ENCODE results near the gene CARD9. TPM values are rescaled to one million over a fixed set of nuclear protein-coding genes. Genes with fewer than 3 reads are reported as not detected.
A peak's percentile ranks its signal among the peaks of the same experiment; 100 is the strongest.

Gene CARD9
- total and polyA plus RNA-seq, 2 of the 8 experiments (the other 6 are each of a cell fraction or from before 2014, with no cell fraction given), result 0.15 to 1.1 TPM

- Histone ChIP-seq H2BK20ac (ENCODE audit: low read length) (no peak overlapping the region), H4K5ac (ENCODE audit: insufficient read length, low read depth, low read length) (no peak overlapping the region), H2BK12ac (ENCODE audit: low read depth, low read length) (no peak overlapping the region), H3K27ac (ENCODE audit: low read depth, low read length) (no peak overlapping the region), H3K18ac (ENCODE audit: extremely low read depth, low read length) (no peak overlapping the region; the same call in 1 of the 2 replicates), H3K79me2 (ENCODE audit: control insufficient read depth in 1 of 2, insufficient read depth in 2 of 2, low read length in 2 of 2) (no peaks in the 10 kb centered on the region), H4K8ac (ENCODE audit: extremely low read depth, insufficient read depth, low read length) (no peak overlapping the region), H4K20me1 (replicated peaks in 1 of 2; ENCODE audit: control insufficient read depth in 1 of 2, insufficient read depth in 2 of 2, low read length in 2 of 2) (no peaks in the 10 kb centered on the region), H3K79me1 (ENCODE audit: low read depth, low read length) (no peaks in the 10 kb centered on the region), H3K9me3 (ENCODE audit: insufficient read depth in 2 of 2, low read depth in 1 of 2, low read length in 1 of 2) (no peaks in the 10 kb centered on the region), H3K36me3 (ENCODE audit: control insufficient read depth in 2 of 4, insufficient read depth in 4 of 4, low read length in 3 of 4) (peaks cover 0 to 4% (median 0%) of the 10 kb centered on the region in 4 experiments; a peak in 2 of 8 replicates), H3K9ac (replicated peaks in 1 of 4; ENCODE audit: extremely low read depth in 1 of 4, low read depth in 3 of 4, low read length in 3 of 4) (no peak overlapping the region), H3K14ac (ENCODE audit: insufficient read length) (no peak overlapping the region), H3K56ac (replicated peaks; ENCODE audit: insufficient read length, low read depth, low read length) (no peak overlapping the region), H2AFZ (ENCODE audit: low read length) (no peak overlapping the region), H2BK15ac (ENCODE audit: low read length) (no peak overlapping the region), H2BK5ac (ENCODE audit: low read depth, low read length) (no peak overlapping the region), H3K4me3 (ENCODE audit: extremely low read depth in 1 of 4, insufficient read depth in 2 of 4, low read depth in 3 of 4, low read length in 4 of 4) (no peak overlapping the region), H3K4me1 (replicated peaks in 1 of 4; ENCODE audit: control insufficient read depth in 3 of 4, insufficient read depth in 4 of 4, low read length in 3 of 4) (peaks cover 0 to 9% (median 8%) of the 10 kb centered on the region in 4 experiments; a peak in 6 of 7 replicates), H2AK5ac (ENCODE audit: low read depth, low read length) (no peak overlapping the region), H2BK120ac (replicated peaks; ENCODE audit: low read depth, low read length) (no peak overlapping the region), H3K4me2 (ENCODE audit: insufficient read depth in 1 of 2, low read depth in 2 of 2, low read length in 2 of 2) (no peak overlapping the region), H3K23me2 (ENCODE audit: low read depth, low read length) (peaks cover under 1% of the 10 kb centered on the region; the same call in 1 of the 2 replicates), H3K27me3 (replicated peaks in 1 of 4; ENCODE audit: control insufficient read depth in 3 of 4, extremely low read depth in 1 of 4, insufficient read depth in 3 of 4, low read length in 3 of 4) (no peaks in the 10 kb centered on the region), H4K91ac (replicated peaks; ENCODE audit: insufficient read length, low read length) (no peak overlapping the region), H3K23ac (ENCODE audit: insufficient read length) (no peak overlapping the region), H3K4ac (replicated peaks; ENCODE audit: insufficient read length, low read depth, low read length) (no peak overlapping the region)
- peak; percentile 84; the same call in 1 of the 2 replicates for TF ChIP-seq GABPA (IDR thresholded peaks at IDR 0.05; ENCODE audit: borderline replicate concordance, insufficient read depth, low read length)
- TF ChIP-seq BRCA1 (IDR thresholded peaks at IDR 0.05; ENCODE audit: low read depth, low read length), result no peak
- 0 out of 2 replicates have a peak, but pooled peaks have one; percentile 57 for TF ChIP-seq YY1 (IDR thresholded peaks at IDR 0.05; ENCODE audit: low read depth, low read length)
- TF ChIP-seq, protein P1, sequence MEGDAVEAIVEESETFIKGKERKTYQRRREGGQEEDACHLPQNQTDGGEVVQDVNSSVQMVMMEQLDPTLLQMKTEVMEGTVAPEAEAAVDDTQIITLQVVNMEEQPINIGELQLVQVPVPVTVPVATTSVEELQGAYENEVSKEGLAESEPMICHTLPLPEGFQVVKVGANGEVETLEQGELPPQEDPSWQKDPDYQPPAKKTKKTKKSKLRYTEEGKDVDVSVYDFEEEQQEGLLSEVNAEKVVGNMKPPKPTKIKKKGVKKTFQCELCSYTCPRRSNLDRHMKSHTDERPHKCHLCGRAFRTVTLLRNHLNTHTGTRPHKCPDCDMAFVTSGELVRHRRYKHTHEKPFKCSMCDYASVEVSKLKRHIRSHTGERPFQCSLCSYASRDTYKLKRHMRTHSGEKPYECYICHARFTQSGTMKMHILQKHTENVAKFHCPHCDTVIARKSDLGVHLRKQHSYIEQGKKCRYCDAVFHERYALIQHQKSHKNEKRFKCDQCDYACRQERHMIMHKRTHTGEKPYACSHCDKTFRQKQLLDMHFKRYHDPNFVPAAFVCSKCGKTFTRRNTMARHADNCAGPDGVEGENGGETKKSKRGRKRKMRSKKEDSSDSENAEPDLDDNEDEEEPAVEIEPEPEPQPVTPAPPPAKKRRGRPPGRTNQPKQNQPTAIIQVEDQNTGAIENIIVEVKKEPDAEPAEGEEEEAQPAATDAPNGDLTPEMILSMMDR (IDR thresholded peaks at IDR 0.05; ENCODE audit: control extremely low read depth in 1 of 3, insufficient read depth in 1 of 3, low read depth in 1 of 3, low read length in 3 of 3), result peak in 2 of 3 experiments; percentile 93 to 96; a peak in 3 of 4 replicates
- peak; percentile 76 to 82 for TF ChIP-seq RAD21 (IDR thresholded peaks at IDR 0.05 in 1 of 2, conservative IDR thresholded peaks at IDR 0.05 in 1 of 2; ENCODE audit: low read depth in 2 of 2, low read length in 2 of 2)
- FAIRE-seq (no peak), DNase-seq (ENCODE audit: low read depth in 1 of 2, low spot score in 2 of 2) (peak in 1 of 2 experiments; percentile 89)
- ChIA-PET CTCF (ENCODE audit: partially characterized antibody) (interaction anchor here (0.7 to 1.9 kb wide), 11 partner anchors 9 to 133 kb away, joined by 3 to 15 read pairs (median 4); partner anchors contain the start of gene DNLZ), POLR2A (ENCODE audit: partially characterized antibody) (interaction anchor here (1.3 to 1.4 kb wide), 2 partner anchors 27 to 66 kb away, joined by 3 to 4 read pairs; no protein-coding TSS in a partner anchor)
- 57% methylated on average over 24 of the region's 32 CpGs; no CpG with 5 or more reads in 1 of the 2 experiments for WGBS, 2 experiments (ENCODE audit: extremely low coverage in 1 of 2, insufficient coverage in 1 of 2, insufficient read length in 1 of 2, insufficient replicate concordance in 2 of 2, low coverage in 1 of 2, low lambda C conversion rate in 2 of 2, missing lambda C conversion rate in 1 of 2)
Measured at GRCh38 chr9:136339173-136339957, 34.1 kb downstream of the CARD9 start.
